SK-N-SH (cell line): ENCODE data around the gene KRTAP5-2. TPM values are rescaled to one million over a fixed set of nuclear protein-coding genes. Genes with fewer than 3 reads are reported as not detected.

Experiments used
- CTCF ChIA-PET: fragments of 300-600, 350-600 bp; formaldehyde crosslinking; extraction: SDS; loops from one replicate; lab custom pipeline; 2021; lab: Yijun Ruan, JAX
- POLR2A ChIA-PET: fragments of 350-600 bp; sonication (Branson Sonifier 250); formaldehyde crosslinking; extraction: SDS; loops from one replicate; lab custom pipeline; 2020; ENCODE audit warnings: antibody characterized with exemption, inconsistent platforms; lab: Yijun Ruan, JAX
- DNase-seq: peaks from one replicate; pipeline ENCODE4 v3.0.0; 2012
- H2AFZ ChIP-seq: fragments of 200-600 bp; sonication (generic); 2 replicates; pipeline ENCODE4 v1.8.1; 2016; ENCODE audit warnings: antibody characterized with exemption, mild to moderate bottlenecking, low read depth
- H3F3A ChIP-seq: fragments of 200-600 bp; sonication (generic); replicated peaks from 2 replicates; pipeline ENCODE3; 2016; ENCODE audit warnings: antibody characterized with exemption, mild to moderate bottlenecking; ENCODE audit not compliant: insufficient read depth
- H3K27ac ChIP-seq, 2 experiments: fragments of 200-500 bp in 1 of 2; fragments of 200-600 bp in 1 of 2; sonication (Bioruptor generic) in 1 of 2; sonication (generic), shearing (Covaris generic) in 1 of 2; 2 replicates each; pipeline versions ENCODE4 v1.5.1 to v1.6.1; 2014 to 2016; ENCODE audit warnings: low read depth in 2 of 2, inconsistent platforms in 1 of 2, low read length in 1 of 2, mild to moderate bottlenecking in 1 of 2, mixed read lengths in 1 of 2
- H3K27me3 ChIP-seq: fragments of 200-600 bp; sonication (generic), shearing (Covaris generic); 2 replicates; pipeline ENCODE4 v1.6.1; 2016; ENCODE audit warnings: mixed run types; ENCODE audit not compliant: insufficient read depth
- H3K36me3 ChIP-seq, 2 experiments: fragments of 200-500 bp in 1 of 2; fragments of 200-600 bp in 1 of 2; sonication (Bioruptor generic) in 1 of 2; sonication (generic) in 1 of 2; replicated peaks in 1 of 2; 2 replicates each; pipeline versions ENCODE3 to v1.5.1; 2014 to 2016; ENCODE audit warnings: low read length in 1 of 2, mild to moderate bottlenecking in 1 of 2; ENCODE audit not compliant: insufficient read depth in 2 of 2, control insufficient read depth in 1 of 2
- H3K4me1 ChIP-seq, 2 experiments: fragments of 200-500 bp in 1 of 2; fragments of 200-600 bp in 1 of 2; sonication (Bioruptor generic) in 1 of 2; sonication (generic), shearing (Covaris generic) in 1 of 2; 2 replicates each; pipeline versions ENCODE4 v1.5.1 to v1.6.1; 2014 to 2016; ENCODE audit warnings: low read depth in 1 of 2, low read length in 1 of 2, mixed run types in 1 of 2; ENCODE audit not compliant: insufficient read depth in 2 of 2, control insufficient read depth in 1 of 2
- H3K4me2 ChIP-seq: fragments of 200-600 bp; sonication (generic), shearing (Covaris generic); 2 replicates; pipeline ENCODE4 v1.6.1; 2017; ENCODE audit warnings: mixed run types
- H3K4me3 ChIP-seq, 2 experiments: fragments of 200-500 bp in 1 of 2; fragments of 200-600 bp in 1 of 2; sonication (Bioruptor generic) in 1 of 2; sonication (generic), shearing (Covaris generic) in 1 of 2; 2 replicates each; pipeline versions ENCODE4 v1.5.1 to v1.8.1; 2014 to 2016; ENCODE audit warnings: low read depth in 2 of 2, inconsistent platforms in 1 of 2, low read length in 1 of 2, mild to moderate bottlenecking in 1 of 2, mixed read lengths in 1 of 2, moderate library complexity in 1 of 2
- H3K79me2 ChIP-seq: fragments of 200-600 bp; sonication (generic); 2 replicates; pipeline ENCODE4 v1.8.1; 2017; ENCODE audit warnings: mild to moderate bottlenecking; ENCODE audit not compliant: insufficient read depth
- H3K9ac ChIP-seq: fragments of 200-600 bp; sonication (generic); 2 replicates; pipeline ENCODE4 v1.6.1; 2017; ENCODE audit warnings: mixed run types
- H3K9me2 ChIP-seq: fragments of 200-600 bp; sonication (generic); 2 replicates; pipeline ENCODE4 v1.6.1; 2017; ENCODE audit warnings: mixed run types
- H3K9me3 ChIP-seq: fragments of 200-600 bp; sonication (generic); 2 replicates; pipeline ENCODE4 v1.6.1; 2017; ENCODE audit warnings: mixed run types, mild to moderate bottlenecking, moderate library complexity
- H4K20me1 ChIP-seq: fragments of 200-600 bp; sonication (generic); 2 replicates; pipeline ENCODE4 v1.6.1; 2017; ENCODE audit warnings: mild to moderate bottlenecking, mixed run types; ENCODE audit not compliant: insufficient read depth
- FOSL2 ChIP-seq: IDR thresholded peaks from 2 replicates; pipeline ENCODE4 v1.4.0; 2012; ENCODE audit warnings: low read depth, mild to moderate bottlenecking, moderate library complexity, borderline replicate concordance
- FOXM1 ChIP-seq: IDR thresholded peaks from 2 replicates; pipeline ENCODE4 v1.4.0; 2012; ENCODE audit warnings: low read depth, mild to moderate bottlenecking
- IRF3 ChIP-seq: fragments of 150-350 bp; IDR thresholded peaks from 2 replicates; pipeline ENCODE4 v1.6.1; 2016; ENCODE audit warnings: mild to moderate bottlenecking, low read depth, low read length
- MXI1 ChIP-seq: IDR thresholded peaks from 2 replicates; pipeline ENCODE4 v1.6.1; 2012; ENCODE audit warnings: mild to moderate bottlenecking, low read depth, low read length, improper control_type of control experiment
- PBX3 ChIP-seq: IDR thresholded peaks from 2 replicates; pipeline ENCODE4; 2012
- RFX5 ChIP-seq: IDR thresholded peaks from 2 replicates; pipeline ENCODE4 v1.6.1; 2012; ENCODE audit warnings: mild to moderate bottlenecking, improper control_type of control experiment, low read length
- RXRA ChIP-seq: IDR thresholded peaks from 2 replicates; pipeline ENCODE4 v1.4.0; 2012; ENCODE audit warnings: low read depth, mild to moderate bottlenecking, borderline replicate concordance
- WGBS: methylation state at CpG from one replicate; pipeline ENCODE4 v1.1.6; 2017; ENCODE audit warnings: low lambda C conversion rate; 5-methylcytosine and 5-hydroxymethylcytosine counted together
- polyA plus RNA-seq, 3 experiments: library from polyadenylated mRNA; depleted of rRNA; stranded (reverse); fragments of >200 nt; gene quantifications; 2 replicates each; pipeline ENCODE4 v1.2.3, GENCODE V29; 2012

The KRTAP5-2 gene
- polyA plus RNA-seq, 1 of the 3 experiments (the other 2 are of a cell fraction): not detected

- H4K20me1 ChIP-seq: no peaks in the 10 kb centered on the region
- H3K9me2 ChIP-seq: no peaks in the 10 kb centered on the region
- WGBS: 60% methylated on average over 16 of the region's 16 CpGs
- H2AFZ ChIP-seq: no peak overlapping the region
- no peaks in the 10 kb centered on the region for H3F3A ChIP-seq
- CTCF ChIA-PET: interaction anchor here (0.9 to 2.6 kb wide), 5 partner anchors 8 to 78 kb away, joined by 3 to 8 read pairs (median 4); no protein-coding TSS in a partner anchor
- POLR2A ChIA-PET: no interaction called here
- H3K4me2 ChIP-seq: no peak overlapping the region
- no peaks in the 10 kb centered on the region for H3K79me2 ChIP-seq
- H3K9ac ChIP-seq: no peak overlapping the region
- TF ChIP-seq PBX3 (no peak), FOXM1 (no peak), FOSL2 (no peak), IRF3 (no peak), RFX5 (no peak), MXI1 (no peak)
- H3K9me3 ChIP-seq: no peaks in the 10 kb centered on the region
- H3K27me3 ChIP-seq: no peaks in the 10 kb centered on the region
- no peak for DNase-seq
- H3K27ac ChIP-seq: no peak overlapping the region
- no peak overlapping the region for H3K4me3 ChIP-seq
- peaks cover 0 to 5% of the 10 kb centered on the region in 2 experiments; a peak in 1 of 4 replicates for H3K4me1 ChIP-seq
- no peaks in the 10 kb centered on the region for H3K36me3 ChIP-seq
Measured at GRCh38 chr11:1624621-1625020, 26.5 kb upstream of the KRTAP5-2 start.

- H2AFZ ChIP-seq: no peak overlapping the region
- H3K27ac ChIP-seq: no peak overlapping the region
- no peak overlapping the region for H3K4me2 ChIP-seq
- H4K20me1 ChIP-seq: no peaks in the 10 kb centered on the region
- POLR2A ChIA-PET: no interaction called here
- no peaks in the 10 kb centered on the region for H3K36me3 ChIP-seq
- H3F3A ChIP-seq: no peaks in the 10 kb centered on the region
- peaks cover 0 to 3% of the 10 kb centered on the region in 2 experiments; a peak in 1 of 4 replicates for H3K4me1 ChIP-seq
- CTCF ChIA-PET: interaction anchor here (1.2 to 2.6 kb wide), 4 partner anchors 16 to 77 kb away, joined by 3 to 8 read pairs (median 5); no protein-coding TSS in a partner anchor
- no peaks in the 10 kb centered on the region for H3K27me3 ChIP-seq
- no peak for DNase-seq
- WGBS: 81% methylated on average over 6 of the region's 9 CpGs
- H3K9me2 ChIP-seq: no peaks in the 10 kb centered on the region
- H3K4me3 ChIP-seq: no peak overlapping the region
- TF ChIP-seq RXRA: no peak
- no peaks in the 10 kb centered on the region for H3K9me3 ChIP-seq
- no peaks in the 10 kb centered on the region for H3K79me2 ChIP-seq
- H3K9ac ChIP-seq: no peak overlapping the region
Measured at GRCh38 chr11:1623716-1624115, 25.6 kb upstream of the KRTAP5-2 start.

GRCh38 chr11:1622086-1622485 lies 24.0 kb upstream of the KRTAP5-2 start, which contains the start of gene KRTAP5-4:
TSS of gene KRTAP5-4 (minus strand) at chr11:1622138. CDS start at chr11:1622093, 45 bp downstream.
- WGBS: 9% methylated on average over 1 of the region's 1 CpG
- H3K4me1 ChIP-seq: no peaks in the 10 kb centered on the region; a peak in 1 of 4 replicates
- no peak within 1 kb of the TSS for H3K9ac ChIP-seq
- no peaks in the 10 kb centered on the region for H3F3A ChIP-seq
- TF ChIP-seq RXRA (no peak), FOXM1 (no peak)
- H3K79me2 ChIP-seq: no peaks in the 10 kb centered on the region
- H3K4me3 ChIP-seq: no peak within 1 kb of the TSS
- no peaks in the 10 kb centered on the region for H3K27me3 ChIP-seq
- H3K9me2 ChIP-seq: no peaks in the 10 kb centered on the region
- POLR2A ChIA-PET: no interaction called here
- H3K4me2 ChIP-seq: no peak within 1 kb of the TSS
- CTCF ChIA-PET: interaction anchor here (1.1 to 2.6 kb wide), 2 partner anchors 9 to 27 kb away, joined by 4 to 8 read pairs; no protein-coding TSS in a partner anchor
- H3K9me3 ChIP-seq: no peaks in the 10 kb centered on the region
- no peak for DNase-seq
- H3K36me3 ChIP-seq: no peaks in the 10 kb centered on the region
- no peak within 1 kb of the TSS for H3K27ac ChIP-seq
- no peak within 1 kb of the TSS for H2AFZ ChIP-seq
- no peaks in the 10 kb centered on the region for H4K20me1 ChIP-seq
